Measurements from ENCODE around the gene CD63.

DNA sequence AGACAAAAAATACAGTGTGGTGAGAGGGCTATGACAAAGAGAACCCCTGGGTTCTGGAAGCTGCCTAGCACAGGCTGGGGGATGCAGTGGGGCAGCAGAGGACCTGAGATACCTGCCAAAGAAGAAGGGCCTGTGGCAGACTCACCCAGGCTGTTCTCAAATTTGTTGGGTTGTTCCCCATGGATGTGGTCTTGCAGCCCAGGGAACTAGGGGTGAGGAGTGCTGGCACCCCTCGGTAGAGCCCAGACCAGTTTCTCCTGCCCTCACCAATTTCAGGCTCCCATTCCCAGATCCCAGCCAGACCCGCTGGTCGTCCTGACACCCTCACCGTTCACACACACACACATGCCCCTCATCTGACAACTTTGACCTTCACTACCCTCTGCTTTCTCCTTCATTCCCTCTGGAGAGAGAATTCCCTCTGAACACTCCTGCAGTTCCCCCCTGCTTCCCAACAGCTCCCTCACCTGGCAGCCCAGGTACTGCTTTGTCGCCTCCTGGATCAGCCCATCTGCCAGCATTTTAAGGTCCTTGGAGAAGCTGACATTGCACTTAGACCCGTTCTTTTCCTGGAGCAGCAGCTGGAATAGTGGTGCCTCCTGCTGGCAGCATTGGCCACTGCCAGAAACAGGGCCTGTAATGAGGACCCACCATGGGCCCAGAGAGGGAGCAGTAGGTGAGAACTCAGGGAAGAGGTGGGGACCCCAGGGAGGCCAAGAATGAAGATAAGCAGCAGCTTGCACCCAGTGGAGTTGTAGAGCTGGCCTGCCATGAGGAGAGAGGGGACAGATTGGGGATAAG lies 8.2 kb upstream of the CD63 start:
- TF ChIP-seq EZH2 (IDR thresholded peaks at IDR 0.05; ENCODE audit: low read length, missing control alignments) = no peak
- TF ChIP-seq, protein P1, sequence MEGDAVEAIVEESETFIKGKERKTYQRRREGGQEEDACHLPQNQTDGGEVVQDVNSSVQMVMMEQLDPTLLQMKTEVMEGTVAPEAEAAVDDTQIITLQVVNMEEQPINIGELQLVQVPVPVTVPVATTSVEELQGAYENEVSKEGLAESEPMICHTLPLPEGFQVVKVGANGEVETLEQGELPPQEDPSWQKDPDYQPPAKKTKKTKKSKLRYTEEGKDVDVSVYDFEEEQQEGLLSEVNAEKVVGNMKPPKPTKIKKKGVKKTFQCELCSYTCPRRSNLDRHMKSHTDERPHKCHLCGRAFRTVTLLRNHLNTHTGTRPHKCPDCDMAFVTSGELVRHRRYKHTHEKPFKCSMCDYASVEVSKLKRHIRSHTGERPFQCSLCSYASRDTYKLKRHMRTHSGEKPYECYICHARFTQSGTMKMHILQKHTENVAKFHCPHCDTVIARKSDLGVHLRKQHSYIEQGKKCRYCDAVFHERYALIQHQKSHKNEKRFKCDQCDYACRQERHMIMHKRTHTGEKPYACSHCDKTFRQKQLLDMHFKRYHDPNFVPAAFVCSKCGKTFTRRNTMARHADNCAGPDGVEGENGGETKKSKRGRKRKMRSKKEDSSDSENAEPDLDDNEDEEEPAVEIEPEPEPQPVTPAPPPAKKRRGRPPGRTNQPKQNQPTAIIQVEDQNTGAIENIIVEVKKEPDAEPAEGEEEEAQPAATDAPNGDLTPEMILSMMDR (conservative IDR thresholded peaks at IDR 0.05 in 1 of 2, IDR thresholded peaks at IDR 0.05 in 1 of 2; ENCODE audit: low read depth in 1 of 2, low read length in 2 of 2) = peak; percentile 89 to 95
